ENCODE data around the gene GNAS-AS1.

GNAS-AS1 gene

DNA sequence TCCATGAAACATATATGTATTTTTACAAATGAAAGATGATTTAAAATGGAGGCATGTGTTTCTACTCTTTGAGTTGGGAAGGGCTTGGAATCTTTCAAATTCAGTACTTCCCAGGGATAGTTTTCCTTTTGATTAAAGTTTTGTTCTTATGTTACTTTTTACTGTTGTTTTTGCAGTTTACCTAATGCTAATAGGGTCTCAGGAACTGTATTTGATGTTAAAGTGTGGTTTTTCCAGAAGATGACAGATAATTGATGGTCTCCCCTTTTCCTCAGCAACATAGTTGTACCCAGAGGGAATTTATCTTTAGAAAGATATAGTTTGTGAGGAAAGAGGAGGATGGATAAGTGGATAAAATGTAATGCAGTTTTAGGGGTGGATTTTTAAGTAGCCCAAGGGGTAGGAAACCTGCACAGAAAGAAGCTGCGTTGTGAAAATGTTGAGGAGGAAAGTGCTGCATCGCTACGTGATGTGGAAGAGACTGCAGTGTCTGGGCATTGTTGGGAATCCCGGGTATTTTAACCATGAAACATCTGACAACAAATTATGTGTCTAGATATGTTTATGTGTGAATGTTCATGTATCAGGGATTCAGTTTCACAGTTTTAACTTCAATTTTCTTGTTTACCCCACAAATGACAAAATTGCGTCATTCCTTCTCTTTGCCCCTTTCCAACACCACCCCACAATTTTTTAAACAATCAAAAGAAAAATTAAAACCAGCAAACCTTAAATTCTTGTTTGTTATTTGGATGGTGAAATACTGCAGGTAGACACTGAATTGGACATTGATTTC, 44.1 kb upstream of the GNAS-AS1 start:
- Histone ChIP-seq H3K4me3 (ENCODE audit: insufficient read length, low read depth) (no peak overlapping the region), H3K27me3 (ENCODE audit: insufficient read depth, insufficient read length) (no peaks in the 10 kb centered on the region), H3K9ac (ENCODE audit: insufficient read length, low read depth) (no peak overlapping the region), H3K9me3 (ENCODE audit: insufficient read depth, low read length) (no peaks in the 10 kb centered on the region), H3K36me3 (ENCODE audit: insufficient read depth, insufficient read length, low read length) (peaks cover 56% of the 10 kb centered on the region), H3K4me1 (ENCODE audit: insufficient read depth, insufficient read length) (peaks cover 5% of the 10 kb centered on the region)
- TF ChIP-seq SUZ12 (IDR thresholded peaks at IDR 0.05; ENCODE audit: extremely low read depth, insufficient read depth, insufficient read length) (no peak), ZNF274 (IDR thresholded peaks at IDR 0.05; ENCODE audit: low read depth, low read length) (no peak), YY1 (IDR thresholded peaks at IDR 0.05; ENCODE audit: insufficient read depth, insufficient read length) (no peak)
- no peak for DNase-seq (ENCODE audit: low read depth, low spot score)

DNA sequence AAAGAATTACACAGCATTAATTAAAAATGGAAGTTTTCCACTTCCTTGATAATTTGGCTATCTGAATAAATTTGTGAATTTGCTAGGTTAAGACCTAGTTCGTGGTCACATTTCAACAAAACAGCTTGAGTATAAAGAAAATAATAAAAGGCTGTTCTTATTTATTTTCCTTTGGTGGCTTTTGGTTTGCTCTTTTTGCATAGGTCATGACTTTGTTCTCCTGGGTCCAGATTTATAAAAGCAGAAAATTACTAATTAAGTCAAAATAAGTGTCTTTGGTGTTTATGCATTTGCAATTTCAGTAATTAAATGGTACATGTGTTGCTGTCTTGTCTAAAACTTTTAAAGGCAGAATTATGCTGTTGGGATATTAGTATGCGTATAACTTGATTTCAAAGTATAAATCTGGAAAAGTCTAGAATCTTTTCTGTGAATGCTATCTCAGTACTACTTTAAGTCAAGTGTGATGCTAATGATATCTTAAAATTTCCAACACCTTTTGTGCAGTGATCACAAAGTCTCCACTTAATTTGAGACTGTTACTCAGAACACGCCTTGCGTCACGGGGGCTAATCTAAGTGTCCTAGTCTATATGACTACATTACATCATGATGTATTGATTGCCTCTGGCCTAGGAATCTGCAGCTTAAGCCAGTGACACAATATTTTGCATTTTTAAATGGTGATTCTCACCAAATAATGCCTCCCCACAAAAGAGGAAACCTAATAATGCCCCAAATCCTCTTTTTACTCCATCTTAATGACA, 42.8 kb upstream of the GNAS-AS1 start:
- DNase-seq (ENCODE audit: low read depth, low spot score), result no peak
- H3K4me3 ChIP-seq (ENCODE audit: insufficient read length, low read depth), result no peak overlapping the region
- H3K4me1 ChIP-seq (ENCODE audit: insufficient read depth, insufficient read length), result peaks cover 5% of the 10 kb centered on the region
- TF ChIP-seq SUZ12 (IDR thresholded peaks at IDR 0.05; ENCODE audit: extremely low read depth, insufficient read depth, insufficient read length) (no peak), ZNF274 (IDR thresholded peaks at IDR 0.05; ENCODE audit: low read depth, low read length) (no peak), YY1 (IDR thresholded peaks at IDR 0.05; ENCODE audit: insufficient read depth, insufficient read length) (no peak)
- no peaks in the 10 kb centered on the region for H3K9me3 ChIP-seq (ENCODE audit: insufficient read depth, low read length)
- peaks cover 43% of the 10 kb centered on the region for H3K36me3 ChIP-seq (ENCODE audit: insufficient read depth, insufficient read length, low read length)
- H3K27me3 ChIP-seq (ENCODE audit: insufficient read depth, insufficient read length), result no peaks in the 10 kb centered on the region
- peak overlapping the region; percentile 51 for H3K9ac ChIP-seq (ENCODE audit: insufficient read length, low read depth)

DNA sequence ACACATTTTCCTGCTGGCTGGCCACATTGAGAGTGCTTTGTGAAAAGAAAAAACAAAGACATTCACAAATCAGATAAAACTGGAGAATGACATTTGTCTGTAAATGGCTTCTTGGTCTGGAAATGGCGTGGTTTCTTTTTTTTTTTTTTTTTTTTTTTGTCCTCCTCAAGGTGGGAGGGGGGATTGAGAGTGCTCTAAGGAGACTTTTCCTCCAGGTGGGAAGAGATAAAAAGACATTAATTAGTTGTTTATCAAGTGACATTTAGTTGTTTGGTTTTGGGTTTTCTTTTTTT, 42.2 kb upstream of the GNAS-AS1 start:
- Histone ChIP-seq H3K9me3 (ENCODE audit: insufficient read depth, low read length) (no peaks in the 10 kb centered on the region), H3K9ac (ENCODE audit: insufficient read length, low read depth) (peak overlapping the region; percentile 80), H3K4me1 (ENCODE audit: insufficient read depth, insufficient read length) (peaks cover 5% of the 10 kb centered on the region), H3K4me3 (ENCODE audit: insufficient read length, low read depth) (peak overlapping the region; percentile 78), H3K27me3 (ENCODE audit: insufficient read depth, insufficient read length) (no peaks in the 10 kb centered on the region), H3K36me3 (ENCODE audit: insufficient read depth, insufficient read length, low read length) (peaks cover 37% of the 10 kb centered on the region)
- no peak for DNase-seq (ENCODE audit: low read depth, low spot score)
- TF ChIP-seq SUZ12 (IDR thresholded peaks at IDR 0.05; ENCODE audit: extremely low read depth, insufficient read depth, insufficient read length) (no peak), YY1 (IDR thresholded peaks at IDR 0.05; ENCODE audit: insufficient read depth, insufficient read length) (no peak), ZNF274 (IDR thresholded peaks at IDR 0.05; ENCODE audit: low read depth, low read length) (no peak)

DNA sequence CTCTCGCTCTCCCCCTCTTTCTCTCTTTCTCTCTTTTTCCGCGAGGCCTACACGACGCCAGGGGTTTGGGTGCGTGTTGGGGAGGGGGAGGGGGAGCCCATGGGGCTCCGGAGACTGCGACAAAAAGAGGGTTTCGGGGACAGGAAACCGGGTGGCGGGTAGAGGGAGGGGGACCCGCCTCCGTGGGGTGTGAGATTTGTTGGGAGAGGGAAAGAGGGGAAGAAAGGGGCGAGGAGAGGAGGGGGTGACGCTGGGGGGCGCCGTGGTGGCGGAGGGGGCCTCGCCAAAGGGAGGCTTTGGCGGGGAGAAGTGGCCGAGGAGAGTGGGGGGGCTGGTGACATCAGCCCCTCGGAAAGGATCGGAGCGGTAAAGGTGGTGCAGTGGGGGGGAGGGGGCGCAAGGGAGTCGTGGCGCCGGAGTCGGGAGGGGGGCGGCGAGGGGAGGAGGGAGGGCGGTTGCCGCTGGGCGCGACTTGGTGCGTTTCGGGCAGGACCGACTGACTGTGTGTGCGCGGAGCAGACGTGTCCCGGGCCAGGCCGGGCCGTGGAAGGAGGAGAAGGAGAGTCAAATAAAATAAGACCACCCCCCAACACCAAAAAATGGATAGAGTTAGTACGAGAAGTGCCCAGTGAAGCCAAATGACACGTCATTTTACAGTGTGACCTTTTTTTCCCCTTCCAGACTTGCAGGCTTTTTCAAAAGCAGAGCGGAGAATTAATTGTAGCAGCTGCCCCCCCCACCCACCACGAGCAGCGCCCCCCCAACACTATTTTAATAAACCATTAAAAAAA, 41.6 kb upstream of the GNAS-AS1 start:
- H3K4me1 ChIP-seq (ENCODE audit: insufficient read depth, insufficient read length), result peaks cover 5% of the 10 kb centered on the region
- peaks cover 32% of the 10 kb centered on the region for H3K36me3 ChIP-seq (ENCODE audit: insufficient read depth, insufficient read length, low read length)
- peak overlapping the region; percentile 80 for H3K9ac ChIP-seq (ENCODE audit: insufficient read length, low read depth)
- H3K4me3 ChIP-seq (ENCODE audit: insufficient read length, low read depth), result peak overlapping the region; percentile 78
- H3K9me3 ChIP-seq (ENCODE audit: insufficient read depth, low read length), result no peaks in the 10 kb centered on the region
- DNase-seq (ENCODE audit: low read depth, low spot score), result no peak
- no peaks in the 10 kb centered on the region for H3K27me3 ChIP-seq (ENCODE audit: insufficient read depth, insufficient read length)
- no peak for TF ChIP-seq SUZ12 (IDR thresholded peaks at IDR 0.05; ENCODE audit: extremely low read depth, insufficient read depth, insufficient read length)
- no peak for TF ChIP-seq YY1 (IDR thresholded peaks at IDR 0.05; ENCODE audit: insufficient read depth, insufficient read length)
- no peak for TF ChIP-seq ZNF274 (IDR thresholded peaks at IDR 0.05; ENCODE audit: low read depth, low read length)

DNA sequence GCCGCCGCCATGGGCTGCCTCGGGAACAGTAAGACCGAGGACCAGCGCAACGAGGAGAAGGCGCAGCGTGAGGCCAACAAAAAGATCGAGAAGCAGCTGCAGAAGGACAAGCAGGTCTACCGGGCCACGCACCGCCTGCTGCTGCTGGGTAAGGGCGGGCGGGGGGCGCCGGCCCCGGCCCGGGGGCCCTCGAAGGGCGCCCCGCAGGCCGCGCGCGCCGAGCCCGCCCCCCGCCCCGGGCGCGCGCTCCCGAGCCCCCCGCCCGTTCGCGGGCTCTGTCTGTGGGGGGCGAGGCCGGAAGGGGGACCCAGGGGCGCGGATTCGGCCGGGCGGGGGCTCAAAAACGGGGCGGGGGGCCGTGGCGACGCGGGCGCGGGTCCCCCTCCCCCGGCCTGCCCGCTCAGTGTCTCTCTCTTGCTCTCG, 41.0 kb upstream of the GNAS-AS1 start:
- H3K36me3 ChIP-seq (ENCODE audit: insufficient read depth, insufficient read length, low read length), result peaks cover 26% of the 10 kb centered on the region
- peaks cover 5% of the 10 kb centered on the region for H3K4me1 ChIP-seq (ENCODE audit: insufficient read depth, insufficient read length)
- no peak for DNase-seq (ENCODE audit: low read depth, low spot score)
- TF ChIP-seq SUZ12 (IDR thresholded peaks at IDR 0.05; ENCODE audit: extremely low read depth, insufficient read depth, insufficient read length) (no peak), YY1 (IDR thresholded peaks at IDR 0.05; ENCODE audit: insufficient read depth, insufficient read length) (no peak), ZNF274 (IDR thresholded peaks at IDR 0.05; ENCODE audit: low read depth, low read length) (no peak)
- H3K27me3 ChIP-seq (ENCODE audit: insufficient read depth, insufficient read length), result no peaks in the 10 kb centered on the region
- H3K9me3 ChIP-seq (ENCODE audit: insufficient read depth, low read length), result no peaks in the 10 kb centered on the region
- peak overlapping the region; percentile 89 for H3K9ac ChIP-seq (ENCODE audit: insufficient read length, low read depth)
- peak overlapping the region; percentile 78 for H3K4me3 ChIP-seq (ENCODE audit: insufficient read length, low read depth)

DNA sequence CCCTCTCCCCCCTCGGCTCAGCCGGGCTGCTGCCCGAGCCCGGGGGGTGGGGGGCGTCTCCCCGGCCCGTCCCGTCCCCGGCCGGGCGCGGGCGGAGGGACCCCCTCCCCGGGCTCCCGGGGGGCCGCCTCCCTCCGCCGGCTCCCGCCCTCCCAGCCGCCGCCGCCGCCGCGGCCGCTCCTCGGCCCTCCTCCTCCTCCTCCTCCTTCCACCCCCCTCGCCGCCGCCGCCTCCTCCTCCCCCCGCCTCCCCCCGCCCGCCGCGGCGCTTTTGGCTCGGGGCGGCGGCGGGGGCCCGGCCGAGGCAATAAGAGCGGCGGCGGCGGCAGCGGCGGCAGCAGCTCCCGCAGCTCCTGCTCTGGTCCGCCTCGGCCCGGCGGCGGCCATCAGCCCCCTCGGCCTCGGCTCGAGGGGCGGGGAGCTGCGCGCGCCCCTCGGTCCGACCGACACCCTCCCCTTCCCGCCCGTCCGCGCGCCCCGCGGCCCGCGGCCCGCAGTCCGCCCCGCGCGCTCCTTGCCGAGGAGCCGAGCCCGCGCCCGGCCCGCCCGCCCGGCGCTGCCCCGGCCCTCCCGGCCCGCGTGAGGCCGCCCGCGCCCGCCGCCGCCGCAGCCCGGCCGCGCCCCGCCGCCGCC, 40.5 kb upstream of the GNAS-AS1 start:
- Histone ChIP-seq H3K27me3 (ENCODE audit: insufficient read depth, insufficient read length) (no peaks in the 10 kb centered on the region), H3K9ac (ENCODE audit: insufficient read length, low read depth) (peak overlapping the region; percentile 96), H3K4me3 (ENCODE audit: insufficient read length, low read depth) (peak overlapping the region; percentile 91), H3K36me3 (ENCODE audit: insufficient read depth, insufficient read length, low read length) (peaks cover 21% of the 10 kb centered on the region), H3K9me3 (ENCODE audit: insufficient read depth, low read length) (no peaks in the 10 kb centered on the region), H3K4me1 (ENCODE audit: insufficient read depth, insufficient read length) (peaks cover 5% of the 10 kb centered on the region)
- DNase-seq (ENCODE audit: low read depth, low spot score), result no peak
- TF ChIP-seq ZNF274 (IDR thresholded peaks at IDR 0.05; ENCODE audit: low read depth, low read length) (no peak), SUZ12 (IDR thresholded peaks at IDR 0.05; ENCODE audit: extremely low read depth, insufficient read depth, insufficient read length) (no peak), YY1 (IDR thresholded peaks at IDR 0.05; ENCODE audit: insufficient read depth, insufficient read length) (no peak)

Measured in NT2/D1 (cell line).